IMR-90 (cell line): Measurements from ENCODE around the gene GSG1. TPM values are rescaled to one million over a fixed set of nuclear protein-coding genes. Genes with fewer than 3 reads are reported as not detected.

Experiments
- ATAC-seq: fragments of 200-7000 bp; cut with Tn5 transposase; 2 replicates; pipeline ENCODE4 v1.9.1; 2020; ENCODE audit warnings: low read depth, mild to moderate bottlenecking, moderate library complexity
- BruUV-seq: library from RNA; stranded (reverse); fragments of 400-500 nt; replicated peaks from 2 replicates; lab custom pipeline; 2021; lab: Mats Ljungman, UMichigan
- CTCF ChIA-PET: fragments of 300-600 bp; formaldehyde crosslinking; extraction: SDS; loops from one replicate; lab custom pipeline; 2021; ENCODE audit warnings: antibody characterized with exemption; lab: Yijun Ruan, JAX
- POLR2A ChIA-PET: fragments of 300-600 bp; sonication (Branson Sonifier 250); formaldehyde crosslinking; loops from one replicate; lab custom pipeline; 2022; ENCODE audit warnings: antibody characterized with exemption; ENCODE audit not compliant: unreplicated experiment; lab: Charles Lee
- DNase-seq: peaks from one replicate; pipeline ENCODE4 v3.0.0; 2013
- H2AFZ ChIP-seq: replicated peaks from 2 replicates; pipeline ENCODE3; 2013; ENCODE audit warnings: low read length, mild to moderate bottlenecking; ENCODE audit not compliant: poor library complexity
- H2AK5ac ChIP-seq: 2 replicates; pipeline ENCODE4 v1.6.1; 2013; ENCODE audit warnings: low read depth, low read length, inconsistent platforms
- H2AK9ac ChIP-seq: replicated peaks from 2 replicates; pipeline ENCODE3; 2013; ENCODE audit warnings: mild to moderate bottlenecking, low read depth, low read length, moderate library complexity; ENCODE audit not compliant: poor library complexity
- H2BK120ac ChIP-seq: 2 replicates; pipeline ENCODE4 v1.6.1; 2013; ENCODE audit warnings: low read depth, low read length, inconsistent platforms
- H2BK15ac ChIP-seq: 3 replicates; pipeline ENCODE4 v1.6.1; 2013; ENCODE audit warnings: low read depth, low read length, inconsistent platforms
- H2BK20ac ChIP-seq: 2 replicates; pipeline ENCODE4 v1.6.1; 2013; ENCODE audit warnings: low read depth, mild to moderate bottlenecking, inconsistent platforms, low read length, moderate library complexity
- H2BK5ac ChIP-seq: 2 replicates; pipeline ENCODE4 v1.6.1; 2013; ENCODE audit warnings: mild to moderate bottlenecking, low read depth, low read length, inconsistent platforms; ENCODE audit not compliant: poor library complexity, severe bottlenecking
- H3K14ac ChIP-seq: replicated peaks from 2 replicates; pipeline ENCODE4 v1.6.1; 2013; ENCODE audit warnings: low read depth, low read length, inconsistent platforms
- H3K18ac ChIP-seq: 2 replicates; pipeline ENCODE4 v1.6.1; 2013; ENCODE audit warnings: low read depth, low read length, control low read depth
- H3K23ac ChIP-seq: 2 replicates; pipeline ENCODE4 v1.6.1; 2013; ENCODE audit warnings: low read depth, low read length, inconsistent platforms
- H3K27ac ChIP-seq: 2 replicates; pipeline ENCODE4 v1.5.1; 2013; ENCODE audit warnings: mild to moderate bottlenecking, control low read depth, low read length; ENCODE audit not compliant: insufficient read depth
- H3K27me3 ChIP-seq: 2 replicates; pipeline ENCODE4 v1.6.1; 2013; ENCODE audit warnings: low read length; ENCODE audit not compliant: control insufficient read depth, insufficient read depth
- H3K36me3 ChIP-seq: 2 replicates; pipeline ENCODE4 v1.6.1; 2013; ENCODE audit warnings: low read length, mixed read lengths; ENCODE audit not compliant: control insufficient read depth, insufficient read depth
- H3K4ac ChIP-seq: 2 replicates; pipeline ENCODE4 v1.6.1; 2013; ENCODE audit warnings: low read depth, low read length, inconsistent platforms
- H3K4me1 ChIP-seq: 2 replicates; pipeline ENCODE4 v1.6.1; 2013; ENCODE audit warnings: low read length, mixed read lengths; ENCODE audit not compliant: control insufficient read depth, insufficient read depth
- H3K4me2 ChIP-seq: 2 replicates; pipeline ENCODE4 v1.6.1; 2013; ENCODE audit warnings: low read depth, mild to moderate bottlenecking, control low read depth, low read length, moderate library complexity
- H3K4me3 ChIP-seq: 2 replicates; pipeline ENCODE4 v1.5.1; 2013; ENCODE audit warnings: low read depth, mild to moderate bottlenecking, control low read depth, low read length, moderate library complexity; ENCODE audit not compliant: insufficient read depth
- H3K56ac ChIP-seq: 2 replicates; pipeline ENCODE4 v1.6.1; 2013; ENCODE audit warnings: low read length, inconsistent platforms; ENCODE audit not compliant: insufficient read depth; ENCODE audit errors: extremely low read depth
- H3K79me1 ChIP-seq, 2 experiments: 2 replicates each; pipeline ENCODE4 v1.6.1; 2013; ENCODE audit warnings: low read length in 2 of 2, inconsistent platforms in 1 of 2, low read depth in 1 of 2
- H3K9ac ChIP-seq: 2 replicates; pipeline ENCODE4 v1.6.1; 2013; ENCODE audit warnings: low read depth, low read length, control low read depth
- H3K9me1 ChIP-seq: 2 replicates; pipeline ENCODE4 v1.6.1; 2013; ENCODE audit warnings: low read length, inconsistent platforms; ENCODE audit not compliant: insufficient read depth
- H3K9me3 ChIP-seq: 2 replicates; pipeline ENCODE4 v1.6.1; 2013; ENCODE audit warnings: low read length; ENCODE audit not compliant: control insufficient read depth, insufficient read depth
- H4K20me1 ChIP-seq: 2 replicates; pipeline ENCODE4 v1.6.1; 2013; ENCODE audit warnings: low read length, inconsistent platforms; ENCODE audit not compliant: insufficient read depth
- H4K5ac ChIP-seq: 2 replicates; pipeline ENCODE4 v1.6.1; 2013; ENCODE audit warnings: mild to moderate bottlenecking, low read depth, low read length, control low read depth
- H4K8ac ChIP-seq, 2 experiments: 2 replicates each; pipeline ENCODE4 v1.6.1; 2013; ENCODE audit warnings: low read depth in 2 of 2, low read length in 2 of 2, control low read depth in 1 of 2, inconsistent platforms in 1 of 2
- H4K91ac ChIP-seq: 2 replicates; pipeline ENCODE4 v1.6.1; 2013; ENCODE audit warnings: low read depth, low read length, inconsistent platforms; ENCODE audit not compliant: insufficient read depth
- BHLHE40 ChIP-seq: fragments of 150-350 bp; IDR thresholded peaks from 2 replicates; pipeline ENCODE4 v1.6.1; 2016; ENCODE audit warnings: mild to moderate bottlenecking, low read depth, low read length
- CEBPB ChIP-seq: IDR thresholded peaks from 2 replicates; pipeline ENCODE4 v1.6.1; 2012; ENCODE audit warnings: low read depth, low read length, improper control_type of control experiment
- CHD1 ChIP-seq: IDR thresholded peaks from 2 replicates; pipeline ENCODE4 v1.6.1; 2012; ENCODE audit warnings: low read depth, low read length, improper control_type of control experiment
- FOS ChIP-seq: fragments of 150-350 bp; IDR thresholded peaks from 2 replicates; pipeline ENCODE4 v1.6.1; 2016; ENCODE audit warnings: low read depth, low read length
- MAFK ChIP-seq: IDR thresholded peaks from 2 replicates; pipeline ENCODE4 v1.6.1; 2012; ENCODE audit warnings: low read depth, low read length, improper control_type of control experiment
- RCOR1 ChIP-seq: IDR thresholded peaks from 2 replicates; pipeline ENCODE4 v1.6.1; 2012; ENCODE audit warnings: mild to moderate bottlenecking, low read length, improper control_type of control experiment; ENCODE audit not compliant: insufficient replicate concordance
- RFX5 ChIP-seq: IDR thresholded peaks from 2 replicates; pipeline ENCODE4 v1.8.0; 2012; ENCODE audit warnings: low read depth, mild to moderate bottlenecking, low read length, moderate library complexity
- SMC3 ChIP-seq: fragments of 150-350 bp; IDR thresholded peaks from 2 replicates; pipeline ENCODE4 v1.6.1; 2016; ENCODE audit warnings: low read depth, mild to moderate bottlenecking, antibody characterized with exemption, low read length, moderate library complexity
- WGBS, 2 experiments: methylation state at CpG; one replicate each; pipeline versions ENCODE4 v1.1.5 to v1.1.7; 2013; ENCODE audit warnings: missing lambda C conversion rate in 2 of 2; ENCODE audit not compliant: insufficient read length in 1 of 2; ENCODE audit errors: extremely low coverage in 2 of 2; 5-methylcytosine and 5-hydroxymethylcytosine counted together
- dilution Hi-C: fragments of 300-500 bp; cut with HindIII; formaldehyde crosslinking; loops from one replicate; pipeline ENCODE4 v1.14.3; 2018; ENCODE audit warnings: low sequenced_read_pairs; ENCODE audit not compliant: unreplicated experiment
- in situ Hi-C: fragments of 300-500 bp; cut with MboI; formaldehyde crosslinking; loops from 3 replicates; pipeline ENCODE4 v1.14.3; 2019; ENCODE audit warnings: low sequenced_read_pairs, inconsistent platforms, mixed read lengths
- intact Hi-C: fragments of 100-400 bp; cut with micrococcal nuclease; formaldehyde crosslinking; loops from 2 replicates; pipeline ENCODE4 v1.10.0; 2022
- polyA plus RNA-seq, 3 experiments: library from polyadenylated mRNA; depleted of rRNA; stranded (reverse); fragments of >200 nt; gene quantifications; 2 replicates each; pipeline ENCODE4 v1.2.3, GENCODE V29; 2012; ENCODE audit warnings: low replicate concordance in 1 of 3
- total RNA-seq: library from RNA; depleted of rRNA; stranded (reverse); fragments of >200 nt; gene quantifications from 2 replicates; pipeline ENCODE4 v1.2.3, GENCODE V29; 2012

The GSG1 gene
- total and polyA plus RNA-seq, 2 of the 4 experiments (the other 2 are of a cell fraction), result 1.8 to 2.9 TPM

DNA sequence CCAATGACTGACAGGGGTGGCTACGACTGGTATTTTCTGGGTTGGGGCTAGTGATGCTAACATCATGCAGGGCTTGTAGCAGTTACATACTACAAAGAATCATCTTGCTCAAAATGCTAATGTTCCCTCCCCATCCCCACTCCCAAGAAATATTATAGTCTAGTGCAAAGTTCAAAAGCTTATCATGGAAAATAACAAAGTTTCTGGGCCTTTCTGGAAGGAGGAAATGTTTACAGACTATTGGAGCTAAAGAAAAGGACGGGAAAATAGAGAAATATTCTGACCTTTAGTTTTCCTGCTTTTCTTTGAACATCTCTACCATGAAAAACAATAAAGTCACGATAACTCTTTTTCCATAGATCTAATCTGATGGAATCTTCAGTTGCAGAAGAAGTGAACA is 23.2 kb downstream of the GSG1 start:
- BruUV-seq, result no TSS peak
- no peak overlapping the region for H2BK15ac ChIP-seq
- intact Hi-C loops, result no loop called here
- H4K20me1 ChIP-seq, result no peaks in the 10 kb centered on the region
- H3K4me3 ChIP-seq, result no peak overlapping the region
- H4K91ac ChIP-seq, result no peak overlapping the region
- H3K9me3 ChIP-seq, result no peaks in the 10 kb centered on the region; the same call in 1 of the 2 replicates
- DNase-seq (no peak), ATAC-seq (no peak)
- no peak for TF ChIP-seq RFX5
- TF ChIP-seq FOS, result no peak
- no peak for TF ChIP-seq BHLHE40
- no peak for TF ChIP-seq RCOR1
- TF ChIP-seq SMC3, result no peak
- TF ChIP-seq CHD1, result no peak
- no peak for TF ChIP-seq CEBPB
- no peak for TF ChIP-seq MAFK
- H3K18ac ChIP-seq, result no peak overlapping the region
- H4K8ac ChIP-seq, result no peak overlapping the region
- no peak overlapping the region for H3K27ac ChIP-seq
- H3K79me1 ChIP-seq, result no peaks in the 10 kb centered on the region
- H3K36me3 ChIP-seq, result peaks cover 5% of the 10 kb centered on the region
- H3K4ac ChIP-seq, result no peak overlapping the region
- dilution Hi-C loops, result no loop called here
- no peak overlapping the region for H2AK5ac ChIP-seq
- H2BK5ac ChIP-seq, result no peak overlapping the region
- no peak overlapping the region for H3K23ac ChIP-seq
- no peak overlapping the region for H2BK20ac ChIP-seq
- H2AK9ac ChIP-seq, result no peak overlapping the region
- no peak overlapping the region for H3K56ac ChIP-seq
- 0 out of 2 replicates have a peak, but pooled peaks cover 8% of the 10 kb centered on the region for H3K9me1 ChIP-seq
- H2AFZ ChIP-seq, result no peak overlapping the region
- H4K5ac ChIP-seq, result no peak overlapping the region
- ChIA-PET POLR2A (no interaction called here), CTCF (no interaction called here)
- H3K27me3 ChIP-seq, result no peaks in the 10 kb centered on the region
- no peak overlapping the region for H3K9ac ChIP-seq
- no CpG with 5 or more reads among the region's 3 CpGs for WGBS, 2 experiments
- H3K4me1 ChIP-seq, result no peaks in the 10 kb centered on the region; the same call in 1 of the 2 replicates
- in situ Hi-C loops, result no loop called here
- no peak overlapping the region for H2BK120ac ChIP-seq
- no peak overlapping the region for H3K14ac ChIP-seq
- H3K4me2 ChIP-seq, result no peak overlapping the region
